Activated CD8-positive, alpha-beta memory T cell treated with anti-CD3 and anti-CD28 coated beads, Interleukin-2, amount 50 U/mL, for 24 hours (primary cell): ENCODE data around the gene WASF3.

Source experiments
- DNase-seq: peaks from one replicate; pipeline ENCODE4 v3.0.0-alpha.2; 2020; ENCODE audit errors: extremely low read depth

WASF3 gene

GRCh38 chr13:26680572-26680971, 123.1 kb downstream of the WASF3 start:
- DNase-seq, result no peak

- DNase-seq, result no peak
Measured at GRCh38 chr13:26681036-26681435, 123.6 kb downstream of the WASF3 start.

GRCh38 chr13:26682606-26683005, 125.1 kb downstream of the WASF3 start:
- no peak for DNase-seq

GRCh38 chr13:26685606-26686005, 128.1 kb downstream of the WASF3 start:
- no peak for DNase-seq

GRCh38 chr13:26686285-26686684, 128.8 kb downstream of the WASF3 start:
- no peak for DNase-seq

- no peak for DNase-seq
Measured at GRCh38 chr13:26688286-26688685, 130.8 kb downstream of the WASF3 start.

- no peak for DNase-seq
Measured at GRCh38 chr13:26688980-26689379, 131.5 kb downstream of the WASF3 start.

- no peak for DNase-seq
Measured at GRCh38 chr13:26693749-26694463, 136.4 kb downstream of the WASF3 start.

- DNase-seq, result no peak
Measured at GRCh38 chr13:26694609-26695359, 137.3 kb downstream of the WASF3 start.

- DNase-seq, result no peak
Measured at GRCh38 chr13:26695360-26695705, 137.8 kb downstream of the WASF3 start.

- DNase-seq, result no peak
Measured at GRCh38 chr13:26695891-26696311, 138.4 kb downstream of the WASF3 start.

GRCh38 chr13:26697069-26697955, 139.8 kb downstream of the WASF3 start:
- DNase-seq, result no peak

GRCh38 chr13:26698392-26699196, 141.1 kb downstream of the WASF3 start:
- peak; percentile 52 for DNase-seq

GRCh38 chr13:26699197-26699490, 141.7 kb downstream of the WASF3 start:
- DNase-seq, result no peak

- DNase-seq, result no peak
Measured at GRCh38 chr13:26705536-26705935, 148.1 kb downstream of the WASF3 start.

- DNase-seq, result no peak
Measured at GRCh38 chr13:26706381-26706780, 148.9 kb downstream of the WASF3 start.

GRCh38 chr13:26707122-26708006, 149.9 kb downstream of the WASF3 start:
- no peak for DNase-seq

- DNase-seq, result no peak
Measured at GRCh38 chr13:26708007-26708297, 150.5 kb downstream of the WASF3 start.

- no peak for DNase-seq
Measured at GRCh38 chr13:26709461-26709860, 152.0 kb downstream of the WASF3 start.

GRCh38 chr13:26710166-26710565, 152.7 kb downstream of the WASF3 start:
- DNase-seq, result no peak

- no peak for DNase-seq
Measured at GRCh38 chr13:26711211-26711610, 153.7 kb downstream of the WASF3 start.
